ENCODE measurements around the gene NHERF1.

DNA sequence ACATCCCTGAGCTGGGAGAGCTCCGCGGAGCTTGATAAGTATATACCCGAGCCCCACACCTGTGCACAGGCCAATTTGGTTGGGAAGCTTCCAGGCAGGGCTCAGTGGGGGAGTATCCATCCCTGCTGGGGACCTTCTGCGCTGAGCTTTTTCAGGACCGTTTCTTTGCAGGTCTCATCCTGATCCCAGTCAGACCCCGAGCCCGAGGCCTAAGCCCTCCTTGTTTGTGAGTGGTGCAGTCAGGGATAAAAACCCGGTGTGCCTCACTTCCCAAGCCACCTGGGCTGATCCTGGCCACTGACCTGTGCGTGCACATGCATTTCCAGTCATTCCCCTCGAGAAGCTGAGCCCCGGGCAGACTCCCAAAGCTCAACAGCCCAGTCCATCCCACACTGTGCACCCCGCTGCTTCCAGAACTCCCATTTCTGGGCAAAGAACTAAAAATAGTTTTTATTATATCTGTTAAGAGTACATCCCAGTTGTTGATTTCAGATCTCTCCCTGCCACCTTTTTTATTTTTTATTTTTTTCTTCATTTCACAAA is 55.0 kb downstream of the NHERF1 start:
- TF ChIP-seq, protein P1, sequence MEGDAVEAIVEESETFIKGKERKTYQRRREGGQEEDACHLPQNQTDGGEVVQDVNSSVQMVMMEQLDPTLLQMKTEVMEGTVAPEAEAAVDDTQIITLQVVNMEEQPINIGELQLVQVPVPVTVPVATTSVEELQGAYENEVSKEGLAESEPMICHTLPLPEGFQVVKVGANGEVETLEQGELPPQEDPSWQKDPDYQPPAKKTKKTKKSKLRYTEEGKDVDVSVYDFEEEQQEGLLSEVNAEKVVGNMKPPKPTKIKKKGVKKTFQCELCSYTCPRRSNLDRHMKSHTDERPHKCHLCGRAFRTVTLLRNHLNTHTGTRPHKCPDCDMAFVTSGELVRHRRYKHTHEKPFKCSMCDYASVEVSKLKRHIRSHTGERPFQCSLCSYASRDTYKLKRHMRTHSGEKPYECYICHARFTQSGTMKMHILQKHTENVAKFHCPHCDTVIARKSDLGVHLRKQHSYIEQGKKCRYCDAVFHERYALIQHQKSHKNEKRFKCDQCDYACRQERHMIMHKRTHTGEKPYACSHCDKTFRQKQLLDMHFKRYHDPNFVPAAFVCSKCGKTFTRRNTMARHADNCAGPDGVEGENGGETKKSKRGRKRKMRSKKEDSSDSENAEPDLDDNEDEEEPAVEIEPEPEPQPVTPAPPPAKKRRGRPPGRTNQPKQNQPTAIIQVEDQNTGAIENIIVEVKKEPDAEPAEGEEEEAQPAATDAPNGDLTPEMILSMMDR (IDR thresholded peaks at IDR 0.05; ENCODE audit: insufficient read depth, low read length, poor library complexity, severe bottlenecking) = no peak
- no peak for TF ChIP-seq EZH2phosphoT487 (conservative IDR thresholded peaks at IDR 0.05; ENCODE audit: low read length)
